Activated T-cell treated with anti-CD3 and anti-CD28 coated beads, Interleukin-2, amount 50 U/mL, for 72 hours (primary cell): ENCODE measurements around the gene CEP89. TPM values are rescaled to one million over a fixed set of nuclear protein-coding genes. Genes with fewer than 3 reads are reported as not detected.
"Not testable (repeated sequence)": the region's sequence is repeated elsewhere in the genome, so short reads cannot be mapped to it uniquely, and the experiment has no call there.

ENCODE experiments used
- ATAC-seq, 2 donors: fragments of 150-1000 bp; cut with Tn5 transposase; replicated peaks in 1 of 2; 2 replicates each; pipeline ENCODE4 v1.10.0; 2021; ENCODE audit warnings: moderate library complexity in 2 of 2, mild to moderate bottlenecking in 1 of 2
- DNase-seq, 2 donors: peaks; one replicate each; pipeline ENCODE4 v3.0.0; 2021 to 2022; ENCODE audit warnings: mixed read lengths in 1 of 2
- H3K27ac Mint-ChIP-seq: one replicate; pipeline ENCODE4 v1.8.0; 2022; ENCODE audit warnings: mild to moderate bottlenecking, moderate library complexity, mixed read lengths
- H3K27me3 Mint-ChIP-seq: one replicate; pipeline ENCODE4 v1.8.0; 2022; ENCODE audit warnings: low read depth, mixed read lengths
- H3K36me3 Mint-ChIP-seq, 2 donors: one replicate each; pipeline ENCODE4 v1.8.0; 2022; ENCODE audit warnings: mixed read lengths in 2 of 2, mild to moderate bottlenecking in 1 of 2; ENCODE audit not compliant: insufficient read depth in 2 of 2
- H3K4me1 Mint-ChIP-seq: one replicate; pipeline ENCODE4 v1.8.0; 2022; ENCODE audit warnings: low read depth, mixed read lengths
- H3K4me3 Mint-ChIP-seq, 2 donors: one replicate each; pipeline ENCODE4 v1.8.0; 2022; ENCODE audit warnings: mild to moderate bottlenecking in 2 of 2, mixed read lengths in 2 of 2, moderate library complexity in 2 of 2
- H3K9me3 Mint-ChIP-seq, 2 donors: one replicate each; pipeline ENCODE4 v1.8.0; 2022; ENCODE audit warnings: mixed read lengths in 2 of 2
- total RNA-seq, 2 donors: library from RNA; stranded (reverse); gene quantifications; one replicate each; pipeline ENCODE4 v1.2.3, GENCODE V29; 2022

Gene CEP89
- total RNA-seq, 2 donors from 2014 or later, result 21.6 to 22.9 TPM

- Mint-ChIP-seq H3K36me3 (peaks cover 8 to 11% of the 10 kb centered on the region in 2 donors), H3K27me3 (no peaks in the 10 kb centered on the region), H3K27ac (no peak overlapping the region), H3K4me3 (no peak overlapping the region), H3K9me3 (peaks cover 1 to 2% of the 10 kb centered on the region in 2 donors), H3K4me1 (no peaks in the 10 kb centered on the region)
- DNase-seq, result no peak
- ATAC-seq, result no peak
These were observed 69.3 kb downstream of the CEP89 start for GRCh38 chr19:32902448-32902847.

GRCh38 chr19:32901504-32902161 is 70.1 kb downstream of the CEP89 start:
- H3K9me3 Mint-ChIP-seq, result peaks cover 1 to 2% of the 10 kb centered on the region in 2 donors
- peaks cover 8 to 11% of the 10 kb centered on the region in 2 donors for H3K36me3 Mint-ChIP-seq
- H3K4me1 Mint-ChIP-seq, result peaks cover 4% of the 10 kb centered on the region
- no peak for DNase-seq
- no peak overlapping the region for H3K27ac Mint-ChIP-seq
- H3K4me3 Mint-ChIP-seq, result no peak overlapping the region
- H3K27me3 Mint-ChIP-seq, result no peaks in the 10 kb centered on the region
- no peak for ATAC-seq

DNA sequence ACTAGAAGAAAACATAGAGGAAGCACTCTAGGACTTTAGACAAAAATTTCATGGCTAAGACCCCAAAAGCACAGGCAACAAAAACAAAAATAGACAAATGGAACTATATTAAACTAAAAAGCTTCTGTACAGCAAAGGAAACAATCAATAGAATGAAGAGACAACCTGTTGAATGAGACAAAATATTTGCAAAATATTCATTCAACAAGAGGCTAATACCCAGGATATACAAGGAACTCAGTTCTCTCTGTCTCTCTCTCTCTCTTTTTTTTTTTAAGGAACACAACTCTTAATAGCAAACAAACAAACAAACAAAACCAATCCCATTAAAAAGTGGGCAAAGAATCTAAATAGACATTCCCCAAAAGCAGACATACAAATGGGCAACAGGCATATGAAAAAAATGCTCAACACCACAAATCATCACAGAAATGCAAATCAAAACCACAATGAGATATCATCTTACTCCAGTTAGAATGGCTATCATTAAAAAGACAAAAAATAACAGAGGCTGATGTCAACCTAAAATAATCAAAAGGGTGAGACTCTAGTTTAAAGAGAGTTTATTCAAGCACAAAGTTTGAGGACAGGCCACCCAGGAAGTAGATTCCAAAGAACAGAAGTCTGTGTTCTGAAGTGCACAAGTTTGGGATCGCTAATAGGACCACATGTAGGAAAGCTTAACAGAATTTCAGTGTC is 75.1 kb downstream of the CEP89 start:
- peaks cover 22% of the 10 kb centered on the region for H3K4me1 Mint-ChIP-seq
- ATAC-seq (no peak), DNase-seq (no peak)
- no peaks in the 10 kb centered on the region for H3K27me3 Mint-ChIP-seq
- no peak overlapping the region for H3K4me3 Mint-ChIP-seq
- H3K27ac Mint-ChIP-seq, result no peak overlapping the region
- H3K9me3 Mint-ChIP-seq, result peaks cover 8 to 9% of the 10 kb centered on the region in 2 donors
- peaks cover 17 to 22% of the 10 kb centered on the region in 2 donors for H3K36me3 Mint-ChIP-seq

- H3K9me3 Mint-ChIP-seq, result peaks cover 10 to 15% of the 10 kb centered on the region in 2 donors
- peak overlapping the region; percentile 54 for H3K27ac Mint-ChIP-seq
- H3K36me3 Mint-ChIP-seq, result peaks cover 23 to 24% of the 10 kb centered on the region in 2 donors
- ATAC-seq (peak; percentile 84 to 93), DNase-seq (peak in 1 of 2 donors; percentile 1)
- no peaks in the 10 kb centered on the region for H3K27me3 Mint-ChIP-seq
- no peak overlapping the region for H3K4me3 Mint-ChIP-seq
- H3K4me1 Mint-ChIP-seq, result peaks cover 22% of the 10 kb centered on the region
These were observed 76.4 kb downstream of the CEP89 start for GRCh38 chr19:32895384-32895783.

- no peak overlapping the region for H3K4me3 Mint-ChIP-seq
- H3K4me1 Mint-ChIP-seq, result peaks cover 18% of the 10 kb centered on the region
- H3K36me3 Mint-ChIP-seq, result peaks cover 23 to 27% of the 10 kb centered on the region in 2 donors
- DNase-seq, result no peak
- H3K9me3 Mint-ChIP-seq, result peaks cover 12 to 15% of the 10 kb centered on the region in 2 donors
- ATAC-seq, result no peak
- H3K27ac Mint-ChIP-seq, result no peak overlapping the region
- no peaks in the 10 kb centered on the region for H3K27me3 Mint-ChIP-seq
These were observed 80.1 kb downstream of the CEP89 start for GRCh38 chr19:32891609-32892008.

DNA sequence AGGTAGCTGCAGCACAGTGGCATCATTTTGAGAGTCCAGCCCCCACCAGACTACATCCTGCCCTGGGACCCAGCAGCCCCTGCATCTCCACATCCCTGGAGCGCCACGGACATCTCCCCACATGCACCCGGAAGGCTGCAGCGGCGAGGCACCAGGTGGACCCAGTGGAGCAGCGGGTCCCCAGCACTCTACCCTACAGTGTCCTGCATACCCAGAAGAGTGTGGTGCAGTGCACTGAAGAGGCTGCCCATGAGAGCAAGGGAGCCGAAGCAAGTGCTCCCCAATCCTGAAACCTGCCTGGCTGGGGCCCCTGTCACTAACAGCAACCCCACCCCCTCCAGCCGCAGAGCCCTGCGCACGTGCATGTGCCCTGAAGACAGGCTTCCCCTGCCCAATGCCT is 80.9 kb downstream of the CEP89 start:
- no peaks in the 10 kb centered on the region for H3K27me3 Mint-ChIP-seq
- H3K4me3 Mint-ChIP-seq, result no peak overlapping the region
- DNase-seq, result no peak
- no peak for ATAC-seq
- peaks cover 23 to 27% of the 10 kb centered on the region in 2 donors for H3K36me3 Mint-ChIP-seq
- no peak overlapping the region for H3K27ac Mint-ChIP-seq
- H3K9me3 Mint-ChIP-seq, result peaks cover 12 to 15% of the 10 kb centered on the region in 2 donors
- peaks cover 13% of the 10 kb centered on the region for H3K4me1 Mint-ChIP-seq

GRCh38 chr19:32890326-32890725 is 81.4 kb downstream of the CEP89 start:
- ATAC-seq (no peak), DNase-seq (no peak)
- H3K9me3 Mint-ChIP-seq, result peaks cover 12 to 15% of the 10 kb centered on the region in 2 donors
- H3K4me3 Mint-ChIP-seq, result no peak overlapping the region
- H3K36me3 Mint-ChIP-seq, result peaks cover 23 to 27% of the 10 kb centered on the region in 2 donors
- H3K27me3 Mint-ChIP-seq, result no peaks in the 10 kb centered on the region
- H3K4me1 Mint-ChIP-seq, result peaks cover 8% of the 10 kb centered on the region
- H3K27ac Mint-ChIP-seq, result no peak overlapping the region

DNA sequence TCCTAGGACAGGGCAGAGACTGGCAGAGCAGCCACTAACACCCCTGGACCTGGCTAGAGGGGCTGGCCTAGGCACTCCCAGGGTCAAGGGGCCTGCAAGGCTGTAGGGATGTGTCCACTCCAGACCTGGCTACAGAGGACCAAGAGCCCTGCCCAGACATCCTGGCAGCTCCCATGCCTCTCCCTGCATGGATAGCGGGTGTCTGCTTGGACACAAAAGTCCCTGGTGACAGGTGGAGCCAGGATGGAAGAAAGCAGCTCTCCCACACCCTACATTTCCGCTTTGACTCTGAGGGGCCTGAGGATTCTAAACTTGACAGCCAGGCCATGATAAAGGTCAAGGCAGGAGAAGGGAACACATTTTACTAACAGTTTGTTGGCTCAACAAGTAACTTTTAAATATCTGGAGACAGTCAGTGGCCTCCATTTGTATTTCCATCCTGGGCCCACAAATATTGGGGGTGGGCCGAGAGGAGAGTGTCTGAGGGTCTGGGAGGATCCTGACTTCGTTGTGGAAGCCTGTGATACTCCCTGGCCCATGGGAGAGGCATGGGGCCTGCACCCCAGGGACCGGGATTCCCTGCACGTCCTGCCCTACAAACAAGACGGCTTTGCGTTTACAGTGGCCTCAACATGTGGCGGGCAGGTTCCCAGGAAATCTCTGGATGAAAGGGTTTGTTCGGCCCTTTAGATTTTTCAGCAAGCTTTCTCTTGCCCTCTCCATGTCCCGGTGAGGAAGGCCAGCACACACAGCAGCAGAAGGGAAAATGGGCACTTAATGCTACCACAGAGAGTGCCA is 82.4 kb downstream of the CEP89 start:
- H3K27me3 Mint-ChIP-seq, result no peaks in the 10 kb centered on the region
- H3K4me1 Mint-ChIP-seq, result no peaks in the 10 kb centered on the region
- no peak overlapping the region for H3K27ac Mint-ChIP-seq
- H3K4me3 Mint-ChIP-seq, result no peak overlapping the region
- peaks cover 23 to 24% of the 10 kb centered on the region in 2 donors for H3K36me3 Mint-ChIP-seq
- peaks cover 12 to 15% of the 10 kb centered on the region in 2 donors for H3K9me3 Mint-ChIP-seq
- ATAC-seq (no peak), DNase-seq (no peak)

GRCh38 chr19:32887572-32888215 is 84.1 kb downstream of the CEP89 start:
- Mint-ChIP-seq H3K27ac (no peak overlapping the region), H3K4me3 (no peak overlapping the region)
- no peak for ATAC-seq

GRCh38 chr19:32886241-32886640 is 85.5 kb downstream of the CEP89 start:
- DNase-seq, result no peak
- H3K36me3 Mint-ChIP-seq, result peaks cover 5% of the 10 kb centered on the region in 2 donors
- peaks cover 2% of the 10 kb centered on the region in 2 donors for H3K9me3 Mint-ChIP-seq
- no peaks in the 10 kb centered on the region for H3K27me3 Mint-ChIP-seq
- no peaks in the 10 kb centered on the region for H3K4me1 Mint-ChIP-seq
- H3K27ac Mint-ChIP-seq, result no peak overlapping the region
- no peak overlapping the region for H3K4me3 Mint-ChIP-seq
- no peak for ATAC-seq

More at GRCh38 chr19:32887572-32888215, 84.1 kb downstream of the CEP89 start:
- Mint-ChIP-seq H3K36me3 (peaks cover 11 to 15% of the 10 kb centered on the region in 2 donors), H3K27me3 (no peaks in the 10 kb centered on the region), H3K9me3 (peaks cover 5 to 10% of the 10 kb centered on the region in 2 donors), H3K4me1 (no peaks in the 10 kb centered on the region)
- no peak for DNase-seq

DNA sequence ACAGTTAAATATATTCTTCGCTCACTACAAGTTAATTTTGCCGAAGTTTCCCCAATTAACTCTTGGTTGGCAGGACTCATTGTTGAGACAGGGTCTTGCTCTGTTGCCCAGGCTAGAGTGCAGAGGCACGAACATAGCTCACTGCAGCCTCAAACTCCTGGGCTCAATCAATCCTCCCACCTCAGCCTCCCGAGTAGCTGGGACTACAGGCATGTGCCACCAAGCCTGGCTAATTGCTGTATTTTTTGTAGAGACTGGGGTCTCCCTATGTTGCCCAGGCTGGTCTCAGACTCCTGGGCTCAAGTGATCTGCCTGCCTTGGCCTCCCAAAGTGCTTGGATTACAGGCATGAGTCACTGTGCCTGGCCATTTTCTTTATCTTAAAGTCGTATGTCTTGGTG is 86.5 kb downstream of the CEP89 start:
- not testable (repeated sequence) for H3K27me3 Mint-ChIP-seq, H3K27ac Mint-ChIP-seq, H3K4me3 Mint-ChIP-seq, ATAC-seq, H3K4me1 Mint-ChIP-seq, DNase-seq, H3K9me3 Mint-ChIP-seq, H3K36me3 Mint-ChIP-seq

DNA sequence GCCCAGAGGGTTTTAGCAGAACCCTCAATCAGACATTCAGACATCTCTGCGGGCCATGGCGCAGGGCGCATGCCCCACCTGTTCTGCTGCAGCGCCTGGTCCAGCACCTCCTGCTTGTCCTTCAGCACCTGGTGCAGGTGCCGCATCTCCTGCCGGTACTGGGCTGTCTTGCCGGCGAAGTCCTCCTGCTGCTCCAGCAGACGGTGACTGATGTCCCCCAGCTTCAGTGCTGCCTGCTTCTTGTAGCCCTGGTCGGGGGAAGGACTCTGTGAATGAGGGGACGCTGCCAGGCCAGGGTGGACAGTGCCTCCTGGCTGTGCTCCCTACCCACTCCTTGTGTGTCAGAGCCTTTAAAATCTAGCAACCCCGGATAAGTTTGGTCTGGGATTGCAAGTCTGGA is 90.0 kb downstream of the CEP89 start:
- Mint-ChIP-seq H3K4me1 (no peaks in the 10 kb centered on the region), H3K4me3 (no peak overlapping the region), H3K27me3 (no peaks in the 10 kb centered on the region), H3K9me3 (no peaks in the 10 kb centered on the region), H3K27ac (no peak overlapping the region), H3K36me3 (no peaks in the 10 kb centered on the region)
- DNase-seq (no peak), ATAC-seq (no peak)

DNA sequence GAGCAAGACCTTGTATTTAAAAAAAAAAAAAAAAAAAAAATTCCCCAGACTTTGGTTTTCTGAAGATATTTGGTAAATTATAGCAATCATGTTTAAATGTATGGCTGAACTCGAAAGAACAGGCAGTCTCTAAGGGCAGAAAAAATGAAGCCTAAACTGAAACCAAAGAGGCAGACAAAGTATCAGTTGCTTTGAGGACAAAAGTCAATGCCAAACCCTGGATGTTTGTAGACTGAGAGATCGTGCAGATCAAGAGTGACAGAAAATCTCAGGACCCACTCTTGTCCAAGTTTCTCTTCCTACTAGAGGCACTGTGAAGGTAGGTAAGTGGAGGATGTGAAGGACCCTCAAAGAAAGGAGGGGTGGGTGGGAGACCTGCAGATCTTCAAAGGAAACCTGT is 91.1 kb downstream of the CEP89 start:
- Mint-ChIP-seq H3K36me3 (no peaks in the 10 kb centered on the region), H3K27me3 (no peaks in the 10 kb centered on the region), H3K4me1 (no peaks in the 10 kb centered on the region), H3K4me3 (no peak overlapping the region), H3K9me3 (no peaks in the 10 kb centered on the region), H3K27ac (no peak overlapping the region)
- ATAC-seq (no peak), DNase-seq (no peak)
